A549 (cell line): ENCODE data around the gene NKAIN2. TPM values are rescaled to one million over a fixed set of nuclear protein-coding genes. Genes with fewer than 3 reads are reported as not detected.

Experiments
- ATAC-seq, 2 experiments: fragments of 200-7000 bp in 1 of 2; fragments of >200 bp in 1 of 2; cut with Nextera tagmentation in 1 of 2; cut with Tn5 transposase in 1 of 2; 3 replicates each; pipeline versions ENCODE4 v1.8.0 to v1.9.1; 2018 to 2020; ENCODE audit warnings: mild to moderate bottlenecking in 1 of 2, moderate library complexity in 1 of 2
- CTCF ChIA-PET: fragments of 300-600 bp; sonication (Branson Sonifier 250); formaldehyde crosslinking; extraction: SDS; loops from one replicate; lab custom pipeline; 2021; ENCODE audit warnings: antibody characterized with exemption, inconsistent platforms; lab: Yijun Ruan, JAX
- POLR2A ChIA-PET: fragments of 350-600 bp; formaldehyde crosslinking; extraction: SDS; loops from one replicate; lab custom pipeline; 2021; ENCODE audit warnings: antibody characterized with exemption, inconsistent platforms; lab: Yijun Ruan, JAX
- DNase-seq, 2 experiments: peaks; one replicate each; pipeline versions ENCODE4 v3.0.0 to v3.0.0-alpha.2; 2011 to 2016; ENCODE audit warnings: low read depth in 1 of 2, low spot score in 1 of 2
- FAIRE-seq: peaks from 2 replicates; lab custom pipeline; 2011; peaks lifted over from hg19 to GRCh38; lab: Jason Lieb, UNC
- H3K27ac ChIP-seq, 2 experiments: fragments of >200 bp; sonication (Bioruptor Twin); formaldehyde crosslinking; 3 replicates each; pipeline ENCODE4 v1.5.1; 2016 to 2017
- H3K4me1 ChIP-seq: fragments of >200 bp; sonication (Bioruptor Twin); formaldehyde crosslinking; 3 replicates; pipeline ENCODE4 v1.6.1; 2016
- H3K4me2 ChIP-seq: fragments of >200 bp; sonication (Bioruptor Twin); formaldehyde crosslinking; 3 replicates; pipeline ENCODE4 v1.6.1; 2016
- H3K4me3 ChIP-seq: fragments of >200 bp; sonication (Bioruptor Twin); formaldehyde crosslinking; 3 replicates; pipeline ENCODE4 v1.5.1; 2016
- H3K9me3 ChIP-seq: fragments of >200 bp; sonication (Bioruptor Twin); formaldehyde crosslinking; 3 replicates; pipeline ENCODE4 v1.6.1; 2016
- CBX8 ChIP-seq: fragments of 200-600 bp; sonication (generic); IDR thresholded peaks from 2 replicates; pipeline ENCODE4 v1.6.1; 2016
- CTCF ChIP-seq: fragments of >200 bp; sonication (Bioruptor Twin); formaldehyde crosslinking; IDR thresholded peaks from 3 replicates; pipeline ENCODE4 v1.5.1; 2016
- EP300 ChIP-seq, 2 experiments: fragments of >200 bp; sonication (Bioruptor Twin); formaldehyde crosslinking; IDR thresholded peaks; 2 replicates in 1 of 2; 3 replicates in 1 of 2; pipeline ENCODE4 v1.6.1; 2016 to 2017
- FOSB ChIP-seq: fragments of 250-450 bp; sonication (Bioruptor Pico); IDR thresholded peaks from 2 replicates; pipeline ENCODE4 v1.5.0; 2020; ENCODE audit warnings: mild to moderate bottlenecking, moderate library complexity
- FOSL2 ChIP-seq, 2 experiments: fragments of 450-650 bp in 1 of 2; fragments of >200 bp in 1 of 2; sonication (Bioruptor Twin) in 1 of 2; formaldehyde crosslinking; IDR thresholded peaks; 2 replicates each; pipeline versions ENCODE4 v1.5.0 to v1.6.1; 2016 to 2020; ENCODE audit warnings: mild to moderate bottlenecking in 1 of 2, moderate library complexity in 1 of 2
- HES2 ChIP-seq: fragments of >200 bp; sonication (Bioruptor Twin); formaldehyde crosslinking; IDR thresholded peaks from 2 replicates; pipeline ENCODE4 v1.6.1; 2016
- HEYL ChIP-seq: fragments of 250-450 bp; sonication (Bioruptor Pico); IDR thresholded peaks from 2 replicates; pipeline ENCODE4 v1.8.0; 2021; ENCODE audit warnings: mild to moderate bottlenecking, moderate library complexity
- HMGXB4 ChIP-seq: fragments of 250-450 bp; sonication (Bioruptor Pico); IDR thresholded peaks from 2 replicates; pipeline ENCODE4 v1.5.0; 2021; ENCODE audit warnings: mild to moderate bottlenecking, moderate library complexity, borderline replicate concordance
- JUN ChIP-seq, 2 experiments: fragments of >200 bp; sonication (Bioruptor Twin); formaldehyde crosslinking; IDR thresholded peaks; 2 replicates in 1 of 2; 3 replicates in 1 of 2; pipeline ENCODE4 v1.6.1; 2016 to 2017
- MAFK ChIP-seq: fragments of 450-650 bp; IDR thresholded peaks from 2 replicates; pipeline ENCODE4 v1.6.1; 2014; ENCODE audit not compliant: partially characterized antibody
- MYC ChIP-seq: IDR thresholded peaks from 2 replicates; pipeline ENCODE4 v1.6.1; 2012; ENCODE audit warnings: mild to moderate bottlenecking, inconsistent platforms, low read length, improper control_type of control experiment, borderline replicate concordance
- NFE2L2 ChIP-seq: fragments of 150-350 bp; conservative IDR thresholded peaks from 2 replicates; pipeline ENCODE4 v1.6.1; 2014; ENCODE audit warnings: low read length
- NR3C1 ChIP-seq: fragments of >200 bp; sonication (Bioruptor Twin); formaldehyde crosslinking; IDR thresholded peaks from 3 replicates; pipeline ENCODE4 v1.6.1; 2017
- POLR2AphosphoS2 ChIP-seq: conservative IDR thresholded peaks from 2 replicates; pipeline ENCODE4 v1.6.1; 2012; ENCODE audit warnings: low read length, improper control_type of control experiment, inconsistent platforms
- RAD21 ChIP-seq, 2 experiments: fragments of >200 bp in 1 of 2; sonication (Bioruptor Twin) in 1 of 2; formaldehyde crosslinking in 1 of 2; IDR thresholded peaks in 1 of 2; conservative IDR thresholded peaks in 1 of 2; 2 replicates in 1 of 2; 3 replicates in 1 of 2; pipeline ENCODE4 v1.6.1; 2012 to 2018; ENCODE audit warnings: inconsistent platforms in 1 of 2
- RNF2 ChIP-seq: fragments of 200-600 bp; sonication (generic); IDR thresholded peaks from 2 replicates; pipeline ENCODE4 v1.6.1; 2016; ENCODE audit warnings: low read depth, mild to moderate bottlenecking, antibody characterized with exemption, moderate library complexity, borderline replicate concordance
- ZC3H11A ChIP-seq: fragments of 450-650 bp; IDR thresholded peaks from 2 replicates; pipeline ENCODE4 v1.6.1; 2014; ENCODE audit warnings: antibody characterized with exemption, mild to moderate bottlenecking
- WGBS: methylation state at CpG from one replicate; pipeline ENCODE4 v1.1.6; 2017; ENCODE audit errors: missing lambda C conversion rate; 5-methylcytosine and 5-hydroxymethylcytosine counted together
- polyA plus RNA-seq, 4 experiments: library from polyadenylated mRNA; depleted of rRNA in 3 of 4; stranded (reverse); fragments of >200 nt; fragmentation: RNase III in 1 of 4; extraction: RNeasy Plus Mini Kit Qiagen cat#74134 plus additional on column Dnase treatment in 1 of 4; gene quantifications; 2 replicates in 3 of 4; 3 replicates in 1 of 4; pipeline ENCODE4 v1.2.3, GENCODE V29; 2011 to 2017

NKAIN2 gene
- polyA plus RNA-seq, 2 of the 4 experiments (the other 2 are of a cell fraction): not detected

- H3K4me2 ChIP-seq: no peak overlapping the region
- no peak for DNase-seq
- FAIRE-seq: no peak
- WGBS: 0% methylated on average over 5 of the region's 5 CpGs
- ChIA-PET CTCF (no interaction called here), POLR2A (no interaction called here)
- no peak overlapping the region for H3K27ac ChIP-seq
- no peaks in the 10 kb centered on the region for H3K9me3 ChIP-seq
- no peak for ATAC-seq
- no peak overlapping the region for H3K4me3 ChIP-seq
- H3K4me1 ChIP-seq: no peaks in the 10 kb centered on the region
- no peak for TF ChIP-seq POLR2AphosphoS2
- TF ChIP-seq HMGXB4: no peak
- TF ChIP-seq MAFK: peak; percentile 14
- TF ChIP-seq, all 56 proteins: peak for 1
Measured at GRCh38 chr6:124076336-124077048, 272.8 kb downstream of the NKAIN2 start.

GRCh38 chr6:124078169-124078568 lies 274.5 kb downstream of the NKAIN2 start:
- no peak overlapping the region for H3K4me2 ChIP-seq
- H3K9me3 ChIP-seq: no peaks in the 10 kb centered on the region
- DNase-seq: no peak
- no peak overlapping the region for H3K4me3 ChIP-seq
- ChIA-PET CTCF (no interaction called here), POLR2A (no interaction called here)
- no peak for FAIRE-seq
- no peak for ATAC-seq
- no peak overlapping the region for H3K27ac ChIP-seq
- TF ChIP-seq RNF2: no peak
- no peak for TF ChIP-seq FOSL2 (IDR thresholded peaks at IDR 0.05)
- no peak for TF ChIP-seq FOSL2 (CRISPR knock-in tag; IDR thresholded peaks at IDR 0.05)
- no peak for TF ChIP-seq MYC
- TF ChIP-seq EP300 (IDR thresholded peaks at IDR 0.05): no peak
- no peak for TF ChIP-seq JUN (IDR thresholded peaks at IDR 0.05)
- TF ChIP-seq FOSB (CRISPR knock-in tag): no peak
- no peak for TF ChIP-seq HES2
- TF ChIP-seq CTCF: no peak
- H3K4me1 ChIP-seq: no peaks in the 10 kb centered on the region

- WGBS: 0% methylated on average over 1 of the region's 1 CpG
- no peak overlapping the region for H3K27ac ChIP-seq
- no peak for FAIRE-seq
- H3K9me3 ChIP-seq: no peaks in the 10 kb centered on the region
- TF ChIP-seq CBX8 (no peak), NR3C1 (no peak), NFE2L2 (no peak), ZC3H11A (no peak), HEYL (CRISPR knock-in tag) (no peak), RAD21 (conservative IDR thresholded peaks at IDR 0.05 in 1 of 2, IDR thresholded peaks at IDR 0.05 in 1 of 2) (no peak)
- H3K4me1 ChIP-seq: no peaks in the 10 kb centered on the region
- H3K4me3 ChIP-seq: no peak overlapping the region
- no peak overlapping the region for H3K4me2 ChIP-seq
- DNase-seq: no peak
- ChIA-PET CTCF (no interaction called here), POLR2A (no interaction called here)
- ATAC-seq: no peak
Measured at GRCh38 chr6:124080483-124080882, 276.8 kb downstream of the NKAIN2 start.
